Measurements from ENCODE around the gene GPRASP2. TPM values are rescaled to one million over a fixed set of nuclear protein-coding genes. Genes with fewer than 3 reads are reported as not detected.

Gene GPRASP2
- total RNA-seq, 1 experiment from 2014 or later = 9.9 TPM

GRCh38 chrX:102745857-102746584 lies 33.8 kb downstream of the GPRASP2 start:
- TF ChIP-seq CTCF (conservative IDR thresholded peaks at IDR 0.05; ENCODE audit: low read depth, low read length) (no peak), EZH2 (IDR thresholded peaks at IDR 0.05; ENCODE audit: borderline replicate concordance, low read depth, low read length, poor library complexity, severe bottlenecking) (no peak)
- Histone ChIP-seq H3K27me3 (replicated peaks; ENCODE audit: insufficient read depth, low read depth, low read length, poor library complexity) (no peaks in the 10 kb centered on the region), H3K4me3 (ENCODE audit: low read depth, low read length, poor library complexity, severe bottlenecking) (peak overlapping the region; percentile 34), H3K36me3 (ENCODE audit: insufficient read depth, low read length, poor library complexity, severe bottlenecking) (no peaks in the 10 kb centered on the region), H3K4me1 (ENCODE audit: insufficient read depth, low read length, poor library complexity, severe bottlenecking) (no peaks in the 10 kb centered on the region), H3K27ac (ENCODE audit: low read depth, low read length, poor library complexity, severe bottlenecking) (no peak overlapping the region), H3K9me3 (ENCODE audit: low read depth, low read length, poor library complexity, severe bottlenecking) (no peaks in the 10 kb centered on the region)
- no TSS peak for BruUV-seq (replicated peaks)
- POLR2A ChIA-PET (ENCODE audit: low non-redundant PET) = no interaction called here
- CTCF ChIA-PET = no interaction called here
- peak; percentile 5 for DNase-seq (ENCODE audit: low spot score)
- intact Hi-C loops (cut with micrococcal nuclease; ENCODE audit: unreplicated experiment) = no loop called here

GRCh38 chrX:102765217-102765616 lies 53.0 kb downstream of the GPRASP2 start:
- H3K4me3 ChIP-seq (ENCODE audit: low read depth, low read length, poor library complexity, severe bottlenecking) = no peak overlapping the region
- intact Hi-C loops (cut with micrococcal nuclease; ENCODE audit: unreplicated experiment) = no loop called here
- no peak for DNase-seq (ENCODE audit: low spot score)
- no TSS peak for BruUV-seq (replicated peaks)
- POLR2A ChIA-PET (ENCODE audit: low non-redundant PET) = no interaction called here
- no peaks in the 10 kb centered on the region for H3K9me3 ChIP-seq (ENCODE audit: low read depth, low read length, poor library complexity, severe bottlenecking)
- CTCF ChIA-PET = no interaction called here
- H3K27ac ChIP-seq (ENCODE audit: low read depth, low read length, poor library complexity, severe bottlenecking) = no peak overlapping the region
- no peaks in the 10 kb centered on the region for H3K4me1 ChIP-seq (ENCODE audit: insufficient read depth, low read length, poor library complexity, severe bottlenecking)
- TF ChIP-seq EZH2 (IDR thresholded peaks at IDR 0.05; ENCODE audit: borderline replicate concordance, low read depth, low read length, poor library complexity, severe bottlenecking) (no peak), CTCF (conservative IDR thresholded peaks at IDR 0.05; ENCODE audit: low read depth, low read length) (no peak)
- no peaks in the 10 kb centered on the region for H3K36me3 ChIP-seq (ENCODE audit: insufficient read depth, low read length, poor library complexity, severe bottlenecking)
- H3K27me3 ChIP-seq (replicated peaks; ENCODE audit: insufficient read depth, low read depth, low read length, poor library complexity) = no peaks in the 10 kb centered on the region

GRCh38 chrX:102765809-102766208 lies 53.6 kb downstream of the GPRASP2 start:
- no peak for TF ChIP-seq EZH2 (IDR thresholded peaks at IDR 0.05; ENCODE audit: borderline replicate concordance, low read depth, low read length, poor library complexity, severe bottlenecking)
- no peak for TF ChIP-seq CTCF (conservative IDR thresholded peaks at IDR 0.05; ENCODE audit: low read depth, low read length)
- no peaks in the 10 kb centered on the region for H3K4me1 ChIP-seq (ENCODE audit: insufficient read depth, low read length, poor library complexity, severe bottlenecking)
- no peak overlapping the region for H3K27ac ChIP-seq (ENCODE audit: low read depth, low read length, poor library complexity, severe bottlenecking)
- DNase-seq (ENCODE audit: low spot score) = no peak
- H3K36me3 ChIP-seq (ENCODE audit: insufficient read depth, low read length, poor library complexity, severe bottlenecking) = no peaks in the 10 kb centered on the region
- no peaks in the 10 kb centered on the region for H3K9me3 ChIP-seq (ENCODE audit: low read depth, low read length, poor library complexity, severe bottlenecking)
- H3K27me3 ChIP-seq (replicated peaks; ENCODE audit: insufficient read depth, low read depth, low read length, poor library complexity) = no peaks in the 10 kb centered on the region
- intact Hi-C loops (cut with micrococcal nuclease; ENCODE audit: unreplicated experiment) = no loop called here
- ChIA-PET CTCF (no interaction called here), POLR2A (ENCODE audit: low non-redundant PET) (no interaction called here)
- H3K4me3 ChIP-seq (ENCODE audit: low read depth, low read length, poor library complexity, severe bottlenecking) = no peak overlapping the region
- BruUV-seq (replicated peaks) = no TSS peak
